Coronary artery (tissue), 2 donors: ENCODE data around the gene FOS.

ENCODE experiments used
- DNase-seq: peaks from one replicate; pipeline ENCODE4 v3.0.0-alpha.2; 2017; ENCODE audit warnings: low spot score
- H3K27ac ChIP-seq, 2 donors: fragments of 200-600 bp; sonication (generic); one replicate each; pipeline ENCODE4 v1.5.1; 2016 to 2019
- H3K4me3 ChIP-seq: fragments of 200-600 bp; sonication (generic); 2 replicates; pipeline ENCODE4 v1.5.1; 2016; ENCODE audit warnings: mild to moderate bottlenecking, moderate library complexity
- CTCF ChIP-seq: fragments of 200-600 bp; sonication (generic); IDR thresholded peaks from one replicate; pipeline ENCODE4 v1.5.1; 2019; ENCODE audit warnings: antibody characterized with exemption

Gene FOS

GRCh38 chr14:75268633-75269550 lies 9.7 kb upstream of the FOS start:
- DNase-seq, result no peak
- peak overlapping the region in 1 of 2 donors; percentile 95 for H3K27ac ChIP-seq
- no peak overlapping the region for H3K4me3 ChIP-seq
- no peak for TF ChIP-seq CTCF

- Histone ChIP-seq H3K4me3 (no peak overlapping the region), H3K27ac (no peak overlapping the region)
- no peak for DNase-seq
- TF ChIP-seq CTCF, result no peak
Measured at GRCh38 chr14:75271514-75271913, 7.1 kb upstream of the FOS start.

DNA sequence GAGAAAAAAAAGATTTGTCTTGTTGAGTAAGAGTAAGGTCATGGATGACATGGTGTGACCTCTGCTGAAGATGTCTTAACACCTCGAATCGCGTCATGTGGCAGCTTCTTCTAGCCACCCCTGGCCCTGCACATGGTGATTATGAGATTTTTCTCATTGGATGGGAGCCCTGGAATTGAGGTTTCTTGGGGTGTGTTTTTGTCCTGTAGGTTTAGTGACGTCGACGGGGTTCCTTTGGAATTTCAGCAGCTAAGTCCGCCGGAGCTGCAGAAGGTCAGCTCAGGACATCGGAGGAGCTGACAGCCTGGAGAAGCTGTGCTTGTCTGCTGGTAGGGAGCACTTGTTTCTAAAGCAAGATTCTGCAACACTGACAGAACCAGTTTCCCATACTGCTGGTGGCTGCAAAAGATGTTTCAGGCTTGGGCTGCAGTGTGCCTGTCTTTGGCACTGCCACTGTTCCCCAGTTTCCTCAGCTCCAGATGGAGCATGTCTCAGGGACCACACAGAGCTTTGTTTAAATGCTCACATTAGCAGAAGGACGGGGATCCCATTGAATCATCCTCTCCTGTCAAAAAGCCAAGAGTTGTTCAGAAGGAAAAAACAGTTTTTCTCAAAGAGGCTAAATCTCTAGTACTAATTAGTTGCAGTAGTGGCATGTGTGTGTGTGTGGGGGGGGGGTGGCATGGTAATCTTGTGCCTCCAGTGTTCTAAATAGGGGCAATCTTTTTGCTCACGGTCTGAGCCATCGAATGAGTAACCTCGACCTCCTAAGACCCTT lies 5.2 kb upstream of the FOS start:
- no peak for TF ChIP-seq CTCF
- DNase-seq, result no peak
- no peak overlapping the region for H3K4me3 ChIP-seq
- peak overlapping the region; percentile 55 to 100 for H3K27ac ChIP-seq

- Histone ChIP-seq H3K27ac (peak overlapping the region; percentile 55 to 100), H3K4me3 (no peak overlapping the region)
- no peak for TF ChIP-seq CTCF
- DNase-seq, result no peak
Measured at GRCh38 chr14:75274050-75274898, 4.4 kb upstream of the FOS start.

GRCh38 chr14:75274899-75275569 lies 3.6 kb upstream of the FOS start:
- Histone ChIP-seq H3K4me3 (no peak overlapping the region), H3K27ac (peak overlapping the region; percentile 100)
- DNase-seq, result no peak
- no peak for TF ChIP-seq CTCF

GRCh38 chr14:75275598-75275997 lies 3.0 kb upstream of the FOS start:
- H3K4me3 ChIP-seq, result no peak overlapping the region
- H3K27ac ChIP-seq, result peak overlapping the region; percentile 100
- TF ChIP-seq CTCF, result no peak
- no peak for DNase-seq
